Tibial nerve (tissue), 4 donors: ENCODE measurements around the gene AGTRAP. TPM values are rescaled to one million over a fixed set of nuclear protein-coding genes. Genes with fewer than 3 reads are reported as not detected.

ENCODE experiments used
- DNase-seq, 2 donors: peaks; one replicate each; pipeline ENCODE4 v3.0.0-alpha.2; 2019; ENCODE audit warnings: low spot score in 2 of 2
- H3K27ac ChIP-seq, 4 donors: fragments of 200-600 bp; sonication (generic) in 3 of 4; one replicate each; pipeline ENCODE4 v1.5.1; 2017 to 2019; ENCODE audit warnings: mild to moderate bottlenecking in 1 of 4
- H3K27me3 ChIP-seq, 2 donors: fragments of 200-600 bp; sonication (generic) in 1 of 2; one replicate each; pipeline versions ENCODE4 v1.5.1 to v1.6.0; 2017 to 2019
- H3K36me3 ChIP-seq, 3 donors: fragments of 200-600 bp; sonication (generic); one replicate each; pipeline ENCODE4 v1.5.1; 2018 to 2019
- H3K4me1 ChIP-seq, 4 donors: fragments of 200-600 bp; sonication (generic) in 3 of 4; one replicate each; pipeline ENCODE4 v1.5.1; 2017 to 2019
- H3K4me3 ChIP-seq, 4 donors: fragments of 200-600 bp; sonication (generic) in 3 of 4; one replicate each; pipeline ENCODE4 v1.5.1; 2017 to 2019; ENCODE audit warnings: mild to moderate bottlenecking in 1 of 4, moderate library complexity in 1 of 4
- H3K9me3 ChIP-seq, 4 donors: fragments of 200-600 bp; sonication (generic) in 3 of 4; one replicate each; pipeline ENCODE4 v1.5.1; 2017 to 2019
- CTCF ChIP-seq, 5 experiments: fragments of 200-600 bp in 3 of 5; fragments of 450-650 bp in 2 of 5; sonication (generic) in 3 of 5; IDR thresholded peaks; one replicate each; pipeline ENCODE4 v1.5.1; 2016 to 2019; ENCODE audit warnings: antibody characterized with exemption in 5 of 5, mild to moderate bottlenecking in 3 of 5, moderate library complexity in 2 of 5
- EP300 ChIP-seq, 2 donors: sonication (generic); formaldehyde crosslinking; IDR thresholded peaks; one replicate each; pipeline ENCODE4 v1.6.1; 2017; ENCODE audit warnings: antibody characterized with exemption in 2 of 2, mild to moderate bottlenecking in 1 of 2
- POLR2A ChIP-seq, 2 donors: fragments of 450-650 bp; IDR thresholded peaks; one replicate each; pipeline ENCODE4 v1.6.1; 2017; ENCODE audit warnings: antibody characterized with exemption in 2 of 2, mild to moderate bottlenecking in 2 of 2, moderate library complexity in 2 of 2
- WGBS, 2 donors: methylation state at CpG; one replicate each; pipeline ENCODE4 v1.1.5; 2018; 5-methylcytosine and 5-hydroxymethylcytosine counted together
- total RNA-seq, 4 donors: library from RNA; depleted of rRNA; stranded (reverse); fragments of >200 nt; gene quantifications; one replicate each; pipeline ENCODE4 v1.1.0, GENCODE V29; 2016

Gene AGTRAP
- total RNA-seq, 4 donors from 2014 or later = 35.6 to 118 (median 76.0) TPM

DNA sequence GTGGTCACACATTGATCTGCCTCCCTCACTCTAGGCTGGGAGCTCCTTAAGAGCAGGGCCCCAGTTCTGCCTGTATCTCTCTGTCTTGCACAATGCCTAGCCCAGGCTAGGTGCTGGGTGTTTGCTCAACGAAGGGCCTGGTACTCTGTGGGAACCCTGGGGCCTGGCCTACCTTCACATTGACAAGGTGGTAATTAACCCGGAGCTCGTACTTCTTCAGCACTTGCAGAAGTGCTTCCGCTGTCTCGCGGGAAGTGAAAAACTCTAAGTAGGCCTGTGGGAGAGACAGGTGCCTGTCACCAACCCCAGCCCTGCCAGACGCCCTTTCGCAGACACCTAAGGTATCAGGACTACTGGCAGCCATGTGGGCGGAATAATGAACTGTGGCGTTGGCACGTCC is 56.2 kb downstream of the AGTRAP start:
- Histone ChIP-seq H3K27me3 (no peaks in the 10 kb centered on the region), H3K4me3 (no peak overlapping the region), H3K27ac (peak overlapping the region; percentile 91 to 98 (median 94)), H3K36me3 (peaks cover 0 to 62% (median 21%) of the 10 kb centered on the region in 3 donors), H3K4me1 (peaks cover 0 to 93% (median 57%) of the 10 kb centered on the region in 4 donors), H3K9me3 (no peaks in the 10 kb centered on the region)
- WGBS, 2 donors = 88% methylated on average over 11 of the region's 11 CpGs
- TF ChIP-seq CTCF (IDR thresholded peaks at IDR 0.05) = no peak
- DNase-seq = no peak

DNA sequence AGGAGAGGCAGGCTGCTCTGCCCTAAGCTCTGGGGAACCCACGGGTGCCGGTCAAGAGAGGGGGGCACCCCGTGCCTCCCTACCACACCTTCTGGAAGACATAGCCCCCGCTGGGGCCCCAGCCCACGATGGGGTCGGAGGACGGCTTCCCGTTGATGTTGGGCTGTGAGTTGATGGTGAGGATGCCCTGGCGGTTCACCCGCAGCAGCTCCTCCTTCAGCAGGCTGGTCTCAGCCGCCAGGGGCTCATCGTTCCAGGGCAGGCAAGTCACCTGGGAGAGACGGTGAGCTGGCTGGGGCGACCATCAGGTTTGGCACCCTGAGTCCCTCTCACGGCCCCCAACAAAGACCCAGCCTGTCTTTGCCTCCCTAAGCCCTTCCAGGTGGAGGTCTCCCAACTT is 57.9 kb downstream of the AGTRAP start:
- H3K4me1 ChIP-seq = peaks cover 0 to 93% (median 49%) of the 10 kb centered on the region in 4 donors
- no peak for DNase-seq
- WGBS, 2 donors = 88 to 89% methylated on average over 12 to 15 of the region's 15 CpGs

DNA sequence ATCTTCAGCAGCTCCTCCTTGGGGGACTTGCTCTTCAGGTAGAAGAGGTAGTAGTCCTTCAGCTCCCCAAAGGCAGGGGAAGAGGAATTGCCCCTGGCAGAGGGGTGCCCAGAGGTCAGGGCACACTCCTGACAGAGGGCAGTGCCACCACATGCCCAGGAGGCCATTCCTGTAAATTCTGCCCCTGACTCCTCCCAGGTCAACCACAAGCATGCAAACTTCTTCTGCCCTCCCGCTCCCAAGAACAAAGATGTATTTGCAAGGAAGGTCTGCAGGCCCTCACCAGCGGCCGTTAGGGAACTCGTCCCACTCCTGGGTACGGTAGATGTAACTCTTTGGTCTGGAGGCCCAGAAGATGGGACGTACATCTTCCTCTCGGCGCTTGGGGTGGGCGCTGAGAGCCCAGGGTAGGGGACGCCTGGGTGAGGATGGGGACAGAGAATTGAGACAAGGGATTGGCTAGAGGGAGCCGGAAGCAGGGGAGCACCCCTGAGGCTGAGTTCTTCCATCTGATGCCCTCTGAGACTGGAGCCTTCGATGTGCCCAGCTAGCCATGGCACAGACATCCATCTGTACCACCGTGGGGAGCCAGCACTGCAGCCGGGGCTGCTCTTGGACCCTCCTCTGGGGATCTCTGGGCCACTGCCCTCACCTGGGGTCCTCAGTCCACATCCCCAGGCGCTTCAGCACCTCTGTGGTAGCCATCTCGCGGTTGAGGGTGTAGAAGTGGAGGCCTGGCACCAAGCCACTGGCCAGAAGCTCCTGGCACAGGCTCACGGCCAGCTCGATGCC is 58.7 kb downstream of the AGTRAP start:
- peaks cover 0 to 91% (median 41%) of the 10 kb centered on the region in 4 donors for H3K4me1 ChIP-seq
- H3K4me3 ChIP-seq = no peak overlapping the region

More for the DNA sequence above, 57.9 kb downstream of the AGTRAP start:
- peaks cover 0 to 68% (median 21%) of the 10 kb centered on the region in 3 donors for H3K36me3 ChIP-seq
- H3K27me3 ChIP-seq = no peaks in the 10 kb centered on the region
- H3K4me3 ChIP-seq = no peak overlapping the region
- no peaks in the 10 kb centered on the region for H3K9me3 ChIP-seq
- TF ChIP-seq POLR2A (IDR thresholded peaks at IDR 0.05) (no peak), CTCF (IDR thresholded peaks at IDR 0.05) (no peak), EP300 (IDR thresholded peaks at IDR 0.05) (no peak)
- H3K27ac ChIP-seq = peak overlapping the region in 3 of 4 donors; percentile 11 to 95 (median 83)

GRCh38 chr1:11795238-11795890 is 59.4 kb downstream of the AGTRAP start:
- peaks cover 0 to 68% (median 21%) of the 10 kb centered on the region in 3 donors for H3K36me3 ChIP-seq

More for the DNA sequence above, 58.7 kb downstream of the AGTRAP start:
- DNase-seq = no peak
- H3K27ac ChIP-seq = peak overlapping the region; percentile 48 to 95 (median 72)
- no peak for TF ChIP-seq CTCF (IDR thresholded peaks at IDR 0.05)
- TF ChIP-seq EP300 (IDR thresholded peaks at IDR 0.05) = no peak
- TF ChIP-seq POLR2A (IDR thresholded peaks at IDR 0.05) = no peak
- no peaks in the 10 kb centered on the region for H3K27me3 ChIP-seq
- WGBS, 2 donors = 72 to 81% methylated on average over 12 to 19 of the region's 19 CpGs
- peaks cover 0 to 68% (median 21%) of the 10 kb centered on the region in 3 donors for H3K36me3 ChIP-seq
- no peaks in the 10 kb centered on the region for H3K9me3 ChIP-seq

More at GRCh38 chr1:11795238-11795890, 59.4 kb downstream of the AGTRAP start:
- 86 to 89% methylated on average over 12 to 14 of the region's 14 CpGs for WGBS, 2 donors
- Histone ChIP-seq H3K4me3 (no peak overlapping the region), H3K27ac (peak overlapping the region; percentile 48 to 95 (median 72)), H3K9me3 (no peaks in the 10 kb centered on the region), H3K27me3 (no peaks in the 10 kb centered on the region), H3K4me1 (peaks cover 0 to 90% (median 34%) of the 10 kb centered on the region in 4 donors)
- TF ChIP-seq POLR2A (IDR thresholded peaks at IDR 0.05) = no peak
- TF ChIP-seq EP300 (IDR thresholded peaks at IDR 0.05) = no peak
- no peak for TF ChIP-seq CTCF (IDR thresholded peaks at IDR 0.05)
- DNase-seq = no peak
